SW 1271 (cell line): ENCODE results near the gene CHRFAM7A.
"Not testable (repeated sequence)": the region's sequence is repeated elsewhere in the genome, so short reads cannot be mapped to it uniquely, and the experiment has no call there.

ENCODE experiments used
- DNase-seq, 2 experiments: peaks; one replicate each; lab custom pipeline; 2025; lab: John Stamatoyannopoulos, UW

CHRFAM7A gene

DNA sequence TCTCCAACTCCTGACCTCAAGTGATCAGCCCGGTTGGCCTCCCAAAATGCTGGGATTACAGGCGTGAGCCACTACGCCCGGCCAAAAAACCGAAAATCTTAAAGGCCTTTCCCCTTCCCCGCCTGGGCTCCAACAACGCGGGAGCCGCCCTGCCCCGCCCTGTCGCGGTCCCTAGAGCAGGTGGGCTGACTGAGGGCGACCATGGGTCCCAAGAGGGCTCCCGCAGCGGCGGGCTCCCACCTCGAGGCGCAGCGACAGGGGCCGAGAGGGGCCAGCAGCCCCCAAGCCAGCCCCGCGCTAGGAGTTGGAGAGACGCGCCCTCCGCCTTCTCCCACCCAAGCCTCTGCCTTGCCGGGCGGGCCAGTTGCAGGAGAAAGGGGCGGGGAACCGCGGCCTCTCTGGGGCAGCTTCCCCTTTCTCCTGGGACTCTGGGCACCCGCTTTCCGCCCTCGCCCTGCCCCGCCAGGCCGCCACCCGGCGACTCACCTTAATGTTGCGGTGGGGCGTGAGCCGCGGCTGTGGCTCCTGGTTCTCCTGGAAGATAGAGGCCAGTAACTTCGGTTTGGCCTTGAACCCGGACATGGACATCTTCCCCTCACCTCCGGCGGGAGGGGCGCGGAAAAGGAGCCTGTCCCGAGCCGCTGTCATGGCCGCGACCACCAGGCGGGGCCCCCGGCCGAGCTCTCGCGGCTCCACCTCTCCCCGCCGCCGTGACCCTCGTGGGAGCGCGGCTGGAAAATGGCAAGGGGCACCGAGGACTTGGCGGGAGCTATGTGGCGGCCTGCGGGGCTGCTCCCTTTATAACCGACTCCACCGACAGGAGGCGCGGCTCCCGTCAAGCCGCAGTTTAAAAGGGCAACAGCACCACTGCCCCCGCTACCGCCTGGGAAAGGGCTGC lies at the start of gene CHRFAM7A:
TSS of gene CHRFAM7A (minus strand) at position 775 of the 898 bp plus-strand sequence. CDS start 10,189 bp downstream, outside the sequence.
- not testable (repeated sequence) for DNase-seq

DNA sequence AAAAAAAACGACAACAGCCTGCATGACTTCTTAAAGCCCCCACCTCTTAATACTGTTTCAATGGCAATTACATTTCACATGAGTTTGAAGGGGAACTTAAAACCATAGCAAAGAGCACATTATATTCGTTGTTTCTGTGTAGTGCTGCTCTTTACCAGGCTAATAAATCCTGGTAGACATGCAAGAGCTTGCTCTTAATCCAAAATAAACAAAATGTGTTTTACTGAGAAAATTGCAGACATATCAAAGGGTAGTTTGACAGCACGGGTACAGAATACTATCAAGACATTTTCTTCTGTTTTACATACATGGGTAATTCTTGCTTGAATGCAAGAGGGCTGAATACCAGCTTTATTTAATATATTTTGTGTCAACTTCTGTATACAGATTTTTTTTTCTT lies 45.0 kb upstream of the CHRFAM7A start:
- DNase-seq: not testable (repeated sequence)

DNA sequence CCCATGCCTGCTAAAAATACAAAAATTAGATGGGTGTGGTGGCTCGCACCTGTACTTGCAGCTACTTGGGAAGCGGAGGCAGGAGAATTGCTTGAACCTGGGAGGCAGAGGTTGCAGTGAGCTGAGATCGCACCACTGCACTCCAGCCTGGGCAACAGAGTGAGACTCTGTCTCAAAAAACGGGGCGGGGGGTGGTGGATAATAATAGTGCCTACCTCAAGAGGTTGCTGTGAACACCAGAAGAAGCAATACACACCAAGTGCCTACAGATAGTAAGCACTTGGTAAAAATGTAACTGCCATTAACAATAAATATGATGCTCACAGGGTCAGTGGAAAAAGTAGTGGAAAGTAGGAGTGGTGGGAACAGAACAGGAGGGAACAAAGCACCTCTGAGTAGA lies 42.5 kb upstream of the CHRFAM7A start:
- not testable (repeated sequence) for DNase-seq

DNA sequence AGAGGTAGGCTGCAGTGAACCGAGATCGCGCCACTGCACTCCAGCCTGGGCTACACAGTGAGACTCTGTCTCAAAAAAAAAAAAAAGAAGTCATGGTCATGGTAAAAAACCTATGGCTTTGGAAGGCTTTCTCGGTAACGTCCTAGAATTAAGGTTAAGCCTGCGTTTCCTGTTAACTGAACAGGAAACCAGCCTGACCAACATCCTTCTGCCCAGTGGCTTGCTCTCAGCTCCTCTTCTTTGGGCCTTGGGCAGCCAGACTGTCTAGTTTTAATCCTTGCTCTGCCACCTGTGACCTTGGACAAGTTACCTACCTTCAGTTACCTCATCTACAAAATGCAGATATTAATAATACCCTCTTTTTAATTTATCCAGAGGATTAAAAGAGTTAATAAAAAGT lies 27.4 kb upstream of the CHRFAM7A start:
- not testable (repeated sequence) for DNase-seq

DNA sequence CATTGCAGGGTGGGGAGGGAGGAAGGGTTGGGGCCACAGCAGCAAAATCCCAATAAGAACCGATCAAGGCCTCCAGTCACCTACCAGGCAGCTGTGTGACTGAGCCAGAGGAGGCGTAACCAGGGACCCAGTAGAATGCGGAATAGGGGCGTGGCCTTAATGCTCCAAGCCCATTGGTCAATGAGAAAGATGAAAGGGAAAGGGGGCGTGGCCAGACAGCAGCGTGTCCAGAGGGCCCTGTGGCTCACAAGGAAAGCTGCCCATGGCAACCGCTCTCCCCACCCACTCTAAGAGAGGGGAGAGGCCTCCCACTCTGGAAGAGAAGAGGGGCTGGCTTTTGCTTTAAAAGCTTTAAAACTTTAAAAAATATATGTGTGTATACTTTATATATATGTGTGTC lies 20.8 kb upstream of the CHRFAM7A start, which contains the start of gene GOLGA8R:
TSS of gene GOLGA8R (minus strand) at position 101 of the 400 bp plus-strand sequence. CDS start at position 3, 98 bp downstream.
- DNase-seq: not testable (repeated sequence)

DNA sequence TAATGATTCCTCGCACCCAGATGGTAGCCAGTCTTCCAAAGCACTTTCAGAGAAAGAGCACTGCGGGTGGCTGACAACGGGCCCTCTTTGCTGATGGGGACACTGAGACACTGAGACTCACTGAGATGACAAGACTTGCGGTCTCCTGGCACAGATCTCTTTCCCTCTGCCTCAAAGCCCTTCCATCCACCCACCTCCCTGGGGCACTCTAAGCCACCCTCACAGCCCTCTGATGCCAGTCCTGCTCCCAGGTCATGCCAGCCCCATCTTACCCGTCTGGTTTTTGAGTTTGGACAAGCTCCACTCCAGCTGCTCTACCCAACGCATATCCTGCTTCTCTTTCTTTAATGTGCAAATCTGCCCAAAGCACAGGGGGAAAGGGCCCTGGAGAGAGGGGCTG lies 14.3 kb upstream of the CHRFAM7A start:
- not testable (repeated sequence) for DNase-seq

DNA sequence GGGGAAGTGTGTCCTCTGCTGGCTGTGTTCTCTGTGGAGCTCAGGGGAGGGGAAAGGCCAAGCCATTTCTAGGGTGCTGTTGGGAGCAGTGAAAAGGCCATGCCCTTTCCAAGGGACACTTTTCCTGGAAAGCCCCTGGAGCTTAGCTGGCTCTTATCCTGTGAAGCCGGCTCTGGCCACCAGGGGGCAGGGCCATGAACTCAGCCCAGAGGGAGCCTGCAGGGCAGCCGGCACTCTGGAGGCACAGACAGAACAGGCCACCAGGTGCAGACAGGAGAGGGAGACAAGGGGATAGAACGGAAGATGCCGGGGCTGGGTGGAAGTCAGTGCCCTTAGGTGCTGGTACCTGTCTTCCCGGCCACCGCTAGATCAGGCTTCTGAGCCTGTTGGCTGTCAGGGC lies 5.6 kb upstream of the CHRFAM7A start:
- not testable (repeated sequence) for DNase-seq

DNA sequence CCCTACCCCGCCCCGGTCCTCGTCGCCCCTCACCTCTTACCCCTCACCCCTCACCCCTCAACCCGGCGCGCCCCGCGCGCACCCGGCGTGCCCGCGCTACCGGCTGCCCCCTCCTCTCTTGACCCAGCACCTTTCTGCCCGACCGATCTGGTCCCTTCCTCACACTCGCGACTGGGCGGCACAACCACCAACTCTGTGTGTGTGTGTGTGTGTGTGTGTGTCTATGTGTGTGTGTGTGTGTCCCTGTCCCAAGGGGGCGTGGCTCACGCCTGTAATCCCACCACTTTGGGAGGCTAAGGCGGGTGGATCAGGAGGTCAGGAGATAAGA lies 288 bp upstream of the CHRFAM7A start:
- not testable (repeated sequence) for DNase-seq

DNA sequence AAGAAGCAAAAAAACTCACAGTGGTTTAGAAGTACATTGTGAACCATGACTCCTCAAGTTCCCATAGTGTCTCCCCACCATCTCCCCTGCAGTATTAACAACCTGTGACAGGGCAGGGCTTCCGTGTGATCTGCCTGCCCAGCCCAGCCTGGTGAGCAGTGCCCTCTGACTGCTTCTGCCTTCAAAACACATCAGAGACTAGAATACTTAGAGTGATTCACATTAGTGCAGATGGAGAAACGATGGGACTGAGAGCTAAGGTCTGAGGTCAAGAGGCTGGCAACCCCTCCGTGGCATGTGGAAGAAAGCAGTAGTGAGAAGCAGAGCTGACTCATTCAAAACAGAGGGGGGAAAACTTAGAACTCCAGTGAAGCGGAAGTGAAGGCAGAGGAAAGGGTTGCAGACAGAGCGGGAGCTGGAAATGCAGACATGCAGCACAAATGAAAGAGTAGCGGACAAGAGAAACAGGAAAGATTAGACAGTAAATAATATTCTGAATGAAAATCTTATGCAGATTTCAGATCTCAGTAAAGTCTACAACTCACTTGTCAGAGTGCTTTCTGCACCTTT lies 6.9 kb downstream of the CHRFAM7A start:
- DNase-seq: not testable (repeated sequence)

DNA sequence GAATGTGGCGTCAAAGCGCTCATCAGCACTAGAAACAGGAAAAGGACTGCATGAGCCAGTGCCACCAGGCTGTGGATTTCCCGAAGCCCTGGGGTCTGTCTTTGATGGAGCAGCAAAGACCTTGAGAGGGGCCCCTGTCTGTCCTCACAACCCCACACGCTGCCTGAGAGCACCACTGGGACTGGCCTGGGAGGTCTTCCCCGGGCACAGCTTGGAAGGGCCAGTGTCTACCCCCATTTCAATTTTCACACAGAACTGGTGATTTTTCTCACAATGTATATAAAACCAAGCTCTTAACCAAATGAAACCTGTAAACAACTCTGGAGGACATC lies 16.3 kb downstream of the CHRFAM7A start:
- DNase-seq: not testable (repeated sequence)

DNA sequence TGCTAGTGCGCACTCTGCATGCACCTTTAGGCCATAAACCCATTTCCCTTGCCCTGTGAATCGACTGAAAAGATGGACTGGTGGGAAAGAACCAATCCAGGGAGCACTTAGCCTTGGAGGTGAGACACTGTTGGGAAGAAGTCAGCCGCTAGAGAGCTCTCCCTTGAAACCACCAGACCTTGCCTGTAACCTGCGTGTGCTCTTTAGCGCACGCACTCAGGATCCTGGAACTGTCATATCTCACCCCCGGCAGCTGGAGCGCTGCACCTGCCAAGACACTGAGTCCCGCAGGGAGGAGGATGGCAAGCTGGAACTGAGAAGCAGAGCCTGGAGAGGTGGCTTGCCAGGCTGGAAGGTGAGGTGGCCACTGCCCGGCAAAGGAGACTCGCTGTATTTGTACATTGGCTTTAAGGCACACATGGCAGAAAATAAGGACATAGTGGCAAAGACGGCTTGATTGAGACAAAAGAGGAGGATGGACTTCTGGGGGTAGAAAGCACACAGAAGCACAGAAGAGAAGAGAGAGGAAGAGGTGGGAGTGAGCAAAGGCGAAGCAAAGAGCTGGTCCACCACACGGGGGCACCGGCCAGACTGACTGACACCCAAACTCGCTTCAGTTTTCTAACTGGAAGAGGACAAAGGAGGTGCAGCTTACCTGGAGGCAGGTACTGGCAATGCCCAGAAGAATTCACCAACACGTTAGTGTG lies 16.8 kb downstream of the CHRFAM7A start:
- DNase-seq: not testable (repeated sequence)

DNA sequence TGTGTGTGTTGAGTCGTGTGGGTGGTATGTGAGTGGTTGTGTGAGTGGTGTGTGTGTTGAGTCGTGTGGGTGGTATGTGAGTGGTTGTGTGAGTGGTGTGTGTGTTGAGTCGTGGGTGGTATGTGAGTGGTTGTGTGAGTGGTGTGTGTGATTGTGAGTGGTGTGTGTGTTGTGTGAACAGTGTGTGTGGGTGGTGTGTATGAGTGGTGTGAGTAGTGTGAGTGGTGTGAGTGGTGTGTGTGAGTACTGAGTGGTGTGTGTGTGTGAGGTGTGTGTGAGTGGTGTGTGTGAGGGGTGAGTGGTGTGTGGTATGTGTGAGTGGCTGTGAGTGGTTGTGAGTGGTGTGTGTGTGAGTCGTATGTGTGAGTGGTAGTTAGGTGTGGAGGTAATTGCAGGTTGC lies 17.5 kb downstream of the CHRFAM7A start:
- not testable (repeated sequence) for DNase-seq

DNA sequence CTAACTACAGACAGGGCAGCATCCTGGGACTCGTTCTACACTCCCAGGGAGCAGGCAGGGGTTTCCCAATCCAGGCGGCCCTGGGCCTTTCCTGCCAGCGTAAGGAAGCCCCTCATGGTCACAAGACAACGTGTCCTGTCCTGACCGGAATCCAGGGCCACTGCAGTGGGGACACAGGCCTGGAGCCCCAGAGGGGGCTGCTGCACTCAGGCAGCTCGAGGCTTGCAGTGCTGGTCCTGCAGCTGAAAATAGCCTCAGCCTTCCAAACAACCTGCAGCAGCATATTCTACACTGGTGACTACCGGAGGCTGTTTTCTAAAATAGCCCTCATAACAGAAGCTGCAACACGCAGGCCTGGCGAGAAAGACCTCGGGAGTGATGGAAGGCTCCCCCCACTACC lies 18.5 kb downstream of the CHRFAM7A start:
- not testable (repeated sequence) for DNase-seq

DNA sequence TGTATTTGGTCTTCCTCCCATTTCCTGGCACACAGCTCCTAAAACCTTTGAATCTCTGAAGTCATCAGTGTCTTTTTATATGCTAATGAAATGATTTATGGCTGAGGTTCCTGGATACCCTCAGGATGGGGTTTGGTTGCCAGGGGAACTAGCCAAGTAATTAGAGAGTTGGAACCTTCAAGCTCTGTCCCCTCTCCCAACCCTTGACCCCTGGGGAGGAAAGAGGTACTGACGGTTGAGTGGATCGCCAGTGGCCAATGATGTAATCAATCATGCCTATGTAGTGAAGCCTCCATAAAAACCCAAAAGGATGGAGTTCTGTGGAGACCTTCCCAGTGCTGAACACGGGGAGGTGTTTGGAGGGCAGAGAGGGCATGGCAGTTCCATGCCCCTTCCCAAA lies 25.1 kb downstream of the CHRFAM7A start:
- not testable (repeated sequence) for DNase-seq

DNA sequence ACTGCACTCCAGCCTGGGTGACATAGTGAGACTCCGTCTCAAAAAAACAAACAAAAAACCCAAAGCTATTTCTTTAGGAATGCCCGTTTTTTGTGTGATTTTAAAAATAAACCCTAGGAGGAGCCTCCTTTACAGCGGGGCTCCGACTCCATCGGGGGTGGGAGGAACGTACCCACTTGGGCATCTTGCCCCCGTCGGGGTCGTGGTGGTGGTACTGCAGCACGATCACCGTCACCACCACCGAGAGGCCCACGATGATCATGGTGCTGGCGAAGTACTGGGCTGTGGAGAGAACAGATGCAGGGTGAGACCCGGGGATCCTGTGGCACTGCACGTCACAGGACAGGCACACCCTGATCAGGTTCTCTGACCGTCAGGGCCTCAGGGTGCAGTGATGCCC lies 26.1 kb downstream of the CHRFAM7A start:
- not testable (repeated sequence) for DNase-seq

DNA sequence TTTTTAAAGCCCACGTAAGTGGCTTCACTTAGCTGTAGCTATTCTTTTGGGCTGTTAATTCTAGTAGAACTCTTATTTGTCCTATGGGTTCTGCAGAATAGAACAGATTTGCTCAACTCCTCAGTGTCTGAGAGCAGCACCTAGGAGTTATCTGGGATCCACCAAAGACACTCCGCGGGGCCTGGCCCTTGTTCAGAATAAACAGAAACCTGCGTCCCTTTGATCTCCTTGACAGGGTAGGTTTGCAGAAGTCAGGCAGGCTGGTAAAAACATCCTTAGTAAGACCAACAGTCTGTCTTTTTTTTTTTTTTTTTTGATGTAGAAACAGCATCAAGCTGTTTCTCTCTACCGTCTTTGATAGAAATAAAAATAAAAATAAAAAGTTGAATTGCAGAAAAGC lies 31.9 kb downstream of the CHRFAM7A start:
- not testable (repeated sequence) for DNase-seq

DNA sequence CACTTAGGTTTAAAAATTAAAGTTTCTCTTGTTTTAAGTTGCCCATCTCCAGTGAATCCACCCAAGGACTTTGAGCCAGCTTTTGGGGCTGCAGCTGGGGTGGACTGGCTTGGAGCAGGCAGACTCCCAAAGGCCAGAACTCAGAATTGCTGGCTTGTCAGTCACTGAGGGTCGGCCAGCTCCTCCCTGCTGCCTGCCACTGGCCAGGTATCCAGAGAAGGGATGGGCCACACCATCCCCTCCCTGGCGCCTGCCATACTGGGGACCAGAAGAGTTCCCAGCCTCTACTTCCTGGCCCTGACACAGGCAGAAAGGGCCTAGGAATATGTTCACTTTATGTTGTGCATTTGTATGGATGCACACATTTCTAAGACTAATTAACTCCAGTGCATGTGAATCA lies 32.4 kb downstream of the CHRFAM7A start:
- DNase-seq: not testable (repeated sequence)

DNA sequence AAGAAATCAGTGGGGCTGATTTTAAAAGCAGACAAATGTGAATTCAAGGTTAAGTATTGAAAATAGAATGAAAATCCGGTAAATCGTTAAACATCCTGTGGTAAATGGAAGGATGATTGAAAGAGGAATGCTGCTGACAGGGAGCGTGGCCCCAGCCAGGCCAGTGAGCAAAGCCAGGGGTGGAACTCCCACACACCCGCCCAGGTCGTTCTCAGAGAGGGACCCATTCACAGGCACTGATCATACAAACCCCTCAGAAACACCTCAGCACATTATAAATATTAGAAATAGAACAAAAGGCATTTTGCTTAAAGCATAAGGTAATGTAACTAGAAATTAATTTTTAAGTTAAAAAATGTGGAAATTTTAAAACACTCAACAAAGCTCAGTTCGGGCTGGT lies 38.3 kb downstream of the CHRFAM7A start:
- DNase-seq: not testable (repeated sequence)

DNA sequence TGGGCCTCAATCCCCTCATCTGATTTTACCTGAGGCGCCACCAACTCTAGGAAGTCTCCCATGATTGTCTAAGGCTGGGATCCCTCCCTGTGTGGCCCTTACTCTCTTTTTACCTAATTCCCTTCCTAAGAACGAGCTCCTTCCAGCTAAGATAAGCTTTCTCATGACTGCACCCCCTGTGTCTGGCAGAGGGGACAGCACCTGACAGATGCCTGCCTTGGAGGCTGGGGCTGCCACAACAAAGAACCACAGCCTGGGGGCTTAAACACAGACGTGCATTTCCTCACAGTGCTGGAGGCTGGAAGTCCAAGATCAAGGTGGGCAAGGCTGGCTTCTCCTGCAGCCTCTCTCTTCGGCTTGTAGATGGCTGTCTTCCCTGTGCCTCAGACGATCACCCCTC lies 43.5 kb downstream of the CHRFAM7A start:
- not testable (repeated sequence) for DNase-seq

DNA sequence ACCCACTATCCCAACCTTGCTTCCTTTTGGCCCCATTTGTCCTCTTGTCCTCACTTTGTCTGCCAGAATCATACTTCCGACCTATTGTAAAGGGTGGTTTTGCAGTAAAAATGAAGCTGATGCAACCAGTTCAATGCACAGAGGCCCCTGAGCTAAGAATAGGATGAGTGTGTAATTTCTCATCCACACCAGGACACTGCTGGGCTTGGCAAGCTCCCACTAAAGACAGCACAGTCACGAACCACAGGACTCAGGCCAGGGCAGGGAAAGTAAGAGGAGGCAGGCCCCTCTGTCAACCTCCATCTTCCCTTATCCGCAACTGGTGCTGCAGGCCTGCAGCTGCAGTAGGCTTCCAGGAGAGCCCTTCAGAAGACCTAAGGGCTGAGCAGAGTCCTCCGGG lies 56.8 kb downstream of the CHRFAM7A start:
- DNase-seq: not testable (repeated sequence)

DNA sequence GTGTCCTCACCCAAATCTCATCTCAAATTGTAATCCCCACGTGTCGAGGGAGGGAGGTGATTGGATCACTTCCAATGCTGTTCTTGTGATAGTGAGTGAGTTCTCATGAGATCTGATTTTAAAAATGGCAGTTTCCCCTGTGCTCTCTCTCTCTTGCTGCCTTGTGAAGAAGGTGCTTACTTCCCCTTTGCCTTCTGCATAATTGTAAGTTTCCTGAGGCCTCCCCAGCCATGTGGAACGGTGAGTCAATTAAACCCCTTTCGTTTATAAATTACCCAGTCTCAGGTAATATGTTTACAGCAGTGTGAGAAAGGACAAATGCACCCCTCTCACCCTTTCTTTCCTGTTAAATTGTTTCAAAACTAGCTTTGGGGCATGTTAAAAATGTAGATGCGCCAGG lies 59.2 kb downstream of the CHRFAM7A start:
- not testable (repeated sequence) for DNase-seq

DNA sequence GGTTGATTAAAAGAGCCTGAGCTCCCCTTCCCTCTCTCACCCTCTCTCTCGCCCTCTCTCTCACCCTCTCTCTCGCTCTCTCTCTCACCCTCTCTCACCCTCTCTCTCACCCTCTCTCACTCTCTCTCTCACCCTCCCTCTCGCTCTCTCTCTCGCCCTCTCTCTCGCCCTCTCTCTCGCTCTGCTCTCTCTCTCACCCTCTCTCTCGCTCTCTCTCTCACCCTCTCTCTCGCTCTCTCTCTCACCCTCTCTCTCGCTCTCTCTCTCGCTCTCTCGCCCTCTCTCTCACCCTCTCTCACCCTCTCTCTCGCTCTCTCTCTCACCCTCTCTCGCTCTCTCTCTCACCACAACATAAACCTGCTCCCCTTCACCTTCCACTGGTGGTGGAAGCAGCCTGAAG lies 67.2 kb downstream of the CHRFAM7A start:
- not testable (repeated sequence) for DNase-seq

DNA sequence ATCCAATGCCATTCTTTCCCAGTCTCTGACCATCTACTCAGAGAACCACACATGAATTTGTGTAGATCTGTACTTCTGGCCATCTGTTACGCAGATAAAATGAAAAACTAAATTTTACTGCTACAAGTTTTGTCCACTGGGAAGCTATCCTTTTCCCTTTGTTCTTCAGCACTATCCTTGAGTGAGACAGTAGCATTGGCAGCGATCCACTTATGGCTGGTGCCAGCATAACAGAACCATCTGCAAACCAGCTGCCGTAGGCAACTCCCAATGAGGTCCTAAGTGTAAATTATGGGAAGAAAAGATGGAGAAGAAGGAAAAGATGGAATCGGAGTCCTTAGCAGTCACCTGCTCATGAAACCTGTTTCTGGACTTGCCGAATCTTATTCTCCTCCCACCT lies 72.3 kb downstream of the CHRFAM7A start:
- not testable (repeated sequence) for DNase-seq
